Astrocyte of the spinal cord (primary cell): ENCODE measurements around the gene BTRC.

ENCODE experiments used
- DNase-seq: peaks from one replicate; pipeline ENCODE4 v3.0.0; 2011; ENCODE audit warnings: low read depth, low spot score
- H3K4me3 ChIP-seq: 2 replicates; pipeline ENCODE4 v1.5.1; 2011; ENCODE audit warnings: low read depth, mild to moderate bottlenecking, low read length, moderate library complexity
- CTCF ChIP-seq: IDR thresholded peaks from 2 replicates; pipeline ENCODE4 v1.5.1; 2012; ENCODE audit warnings: low read depth, mild to moderate bottlenecking, low read length, inconsistent platforms
- in situ Hi-C: cut with HindIII; loops from 2 replicates; pipeline ENCODE4 v1.10.0; 2017; ENCODE audit warnings: low sequenced_read_pairs

Gene BTRC

DNA sequence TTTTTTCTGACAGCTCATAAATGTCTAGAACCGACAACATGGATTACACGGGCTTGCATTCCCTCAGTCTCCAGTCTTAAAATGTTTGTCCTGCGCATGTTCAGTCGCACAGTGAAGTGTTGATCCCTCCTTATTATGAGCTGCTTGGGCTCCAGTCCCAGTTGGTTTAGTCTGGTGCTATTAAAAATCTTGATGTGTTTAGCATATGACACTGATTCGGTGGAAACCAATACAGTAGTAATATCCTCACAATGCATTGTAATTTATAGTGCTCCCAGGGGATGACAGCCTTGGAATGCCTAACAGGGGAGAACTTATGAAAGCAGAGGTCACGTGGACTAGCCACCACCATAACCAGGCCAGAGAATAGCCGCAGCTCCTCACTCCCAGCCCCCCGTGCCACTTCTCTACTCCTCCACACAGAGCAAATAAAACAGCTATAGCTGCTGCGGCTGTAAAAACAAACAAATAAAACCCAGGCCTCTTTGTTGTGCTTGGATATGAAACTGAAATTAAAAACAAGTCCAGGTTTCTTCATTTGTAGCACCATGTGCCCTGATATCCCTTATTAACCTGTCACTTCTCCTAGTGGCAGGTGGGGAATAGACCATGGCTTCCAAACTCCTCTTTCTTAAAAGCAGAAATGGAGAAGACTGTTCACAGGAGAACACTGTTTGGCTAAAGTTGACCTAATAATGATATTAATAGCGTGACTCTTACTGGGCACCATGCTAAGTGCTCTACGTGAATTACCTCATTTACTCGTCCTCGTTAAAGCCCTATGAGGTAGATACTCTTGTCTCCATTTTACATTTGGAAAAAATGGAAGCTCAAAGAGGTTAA is 241.8 kb downstream of the BTRC start:
- no peak for TF ChIP-seq CTCF
- H3K4me3 ChIP-seq: no peak overlapping the region
- no peak for DNase-seq
- in situ Hi-C loops: no loop called here

GRCh38 chr10:101597091-101597900 is 243.3 kb downstream of the BTRC start:
- in situ Hi-C loops: no loop called here
- no peak for DNase-seq
- TF ChIP-seq CTCF: no peak
- H3K4me3 ChIP-seq: no peak overlapping the region

- TF ChIP-seq CTCF: no peak
- in situ Hi-C loops: no loop called here
- H3K4me3 ChIP-seq: no peak overlapping the region
- no peak for DNase-seq
Observed at GRCh38 chr10:101601541-101601940, 247.6 kb downstream of the BTRC start.

GRCh38 chr10:101602761-101603398 is 248.9 kb downstream of the BTRC start:
- in situ Hi-C loops: no loop called here
- H3K4me3 ChIP-seq: no peak overlapping the region
- DNase-seq: peak; percentile 51
- TF ChIP-seq CTCF: peak; percentile 82
